ENCODE measurements around the gene HAGHL.
"Not testable (repeated sequence)": the region's sequence is repeated elsewhere in the genome, so short reads cannot be mapped to it uniquely, and the experiment has no call there.

HAGHL gene

DNA sequence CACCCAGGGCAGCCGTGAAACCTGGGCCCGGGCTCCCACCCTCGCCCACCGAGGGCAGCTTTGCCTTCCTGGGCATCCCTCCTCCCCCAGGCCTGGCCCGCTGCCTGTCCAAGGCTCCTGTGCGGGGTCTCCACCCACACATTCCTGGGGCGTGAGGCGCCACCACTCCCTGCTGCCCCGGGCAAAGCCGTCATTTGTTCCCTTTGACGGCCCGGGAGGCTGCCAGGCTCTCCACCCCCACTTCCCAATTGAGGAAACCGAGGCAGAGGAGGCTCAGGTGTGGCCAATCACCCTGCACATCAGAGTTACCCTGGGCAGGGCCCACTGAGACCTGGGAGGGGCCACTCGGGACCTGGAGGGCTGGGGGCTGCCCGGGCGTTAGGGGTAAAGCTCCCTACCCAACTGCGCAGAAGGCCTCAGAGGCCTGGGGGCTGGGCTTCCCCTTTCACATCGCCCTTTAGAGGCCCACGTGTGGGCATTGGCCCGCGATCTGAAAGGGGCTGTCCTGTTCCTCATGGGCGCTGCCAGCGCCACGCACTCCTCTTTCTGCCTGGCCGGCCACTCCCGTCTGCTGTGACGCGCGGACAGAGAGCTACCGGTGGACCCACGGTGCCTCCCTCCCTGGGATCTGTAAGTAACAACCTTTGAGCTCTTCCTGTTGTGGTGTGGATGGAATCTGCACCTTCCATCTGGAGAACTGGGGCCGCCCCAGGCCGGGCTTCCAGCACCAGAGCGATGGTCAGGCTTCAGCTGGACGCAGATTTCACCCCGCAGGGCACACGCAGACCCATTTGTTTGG is 33.8 kb downstream of the HAGHL start, which contains the start of gene MSLN:
Gene MSLN, plus strand, starts transcription at position 190 of the 799 bp plus-strand sequence. CDS start 1,947 bp downstream, outside the sequence.
- no peak for FAIRE-seq

DNA sequence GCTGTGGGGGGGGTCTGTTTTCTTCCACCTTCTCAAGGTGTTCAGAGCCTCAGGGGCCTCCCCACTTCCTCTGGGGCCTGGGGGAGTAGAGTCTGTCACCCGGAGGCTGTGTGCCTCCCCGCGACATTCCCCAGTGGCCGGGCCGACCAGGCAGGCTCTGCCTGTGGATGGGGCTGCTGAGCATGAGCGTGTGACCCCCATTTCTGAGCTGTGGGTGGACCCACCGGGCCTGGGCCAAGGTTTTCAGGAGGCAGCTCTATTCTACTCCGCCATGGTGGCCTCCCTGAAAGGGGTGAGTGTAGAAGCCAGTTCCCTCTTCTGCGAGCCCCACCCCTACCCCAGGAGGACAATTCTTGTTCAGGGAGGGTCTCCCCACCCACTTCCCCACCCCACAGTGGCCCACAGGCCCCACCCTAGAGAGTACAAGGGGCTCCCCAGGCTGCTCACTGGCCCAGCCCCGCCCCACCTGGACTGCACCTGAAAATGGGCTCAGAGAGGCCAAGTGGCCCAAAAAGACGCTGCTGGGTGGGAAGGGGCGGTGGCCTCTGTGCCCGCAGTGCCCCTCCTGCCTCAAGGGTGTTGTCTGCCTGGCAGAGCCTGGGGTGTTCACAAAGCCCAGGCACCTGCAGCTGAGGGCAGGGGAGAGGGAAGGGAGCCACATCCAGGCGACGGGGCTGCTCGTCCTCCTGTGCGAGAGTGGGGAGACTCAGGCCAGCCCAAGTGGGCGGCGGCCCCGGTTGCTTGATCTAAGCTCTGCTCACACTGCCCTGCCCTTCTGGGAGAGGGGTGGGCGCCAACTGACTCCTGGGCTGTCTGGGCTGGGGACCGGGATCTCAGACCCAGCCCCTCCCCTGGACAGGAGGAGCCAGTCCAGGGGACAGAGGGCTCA is 35.0 kb downstream of the HAGHL start:
- FAIRE-seq, result no peak

DNA sequence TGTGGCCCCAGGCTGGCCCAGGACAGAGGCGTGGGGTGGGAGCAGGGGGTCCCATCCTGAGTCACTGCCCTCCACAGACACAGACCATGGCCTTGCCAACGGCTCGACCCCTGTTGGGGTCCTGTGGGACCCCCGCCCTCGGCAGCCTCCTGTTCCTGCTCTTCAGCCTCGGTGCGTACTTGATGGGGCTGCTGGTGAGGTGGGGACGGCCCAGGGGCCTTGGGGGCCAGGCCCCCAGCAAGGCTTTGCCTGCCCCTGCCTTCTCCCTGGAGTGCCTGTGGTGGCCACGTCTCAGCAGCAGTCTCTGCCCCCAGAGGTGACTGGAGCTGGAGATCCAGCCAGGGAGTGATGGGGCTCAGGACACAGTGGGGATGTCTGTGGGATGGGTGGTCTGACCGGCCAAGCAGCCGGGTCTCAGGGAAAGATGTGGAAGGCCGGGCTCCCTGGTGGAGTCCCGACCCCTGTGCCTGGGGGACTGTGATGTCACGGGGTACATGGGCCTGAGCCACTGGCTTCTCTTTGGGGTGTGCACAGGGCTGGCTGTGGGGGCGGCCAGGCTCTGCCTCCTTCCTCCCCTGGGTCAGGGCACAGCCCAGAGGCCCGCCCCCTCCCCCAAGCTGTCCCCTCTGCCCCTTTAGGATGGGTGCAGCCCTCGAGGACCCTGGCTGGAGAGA is 35.8 kb downstream of the HAGHL start:
- FAIRE-seq, result no peak

DNA sequence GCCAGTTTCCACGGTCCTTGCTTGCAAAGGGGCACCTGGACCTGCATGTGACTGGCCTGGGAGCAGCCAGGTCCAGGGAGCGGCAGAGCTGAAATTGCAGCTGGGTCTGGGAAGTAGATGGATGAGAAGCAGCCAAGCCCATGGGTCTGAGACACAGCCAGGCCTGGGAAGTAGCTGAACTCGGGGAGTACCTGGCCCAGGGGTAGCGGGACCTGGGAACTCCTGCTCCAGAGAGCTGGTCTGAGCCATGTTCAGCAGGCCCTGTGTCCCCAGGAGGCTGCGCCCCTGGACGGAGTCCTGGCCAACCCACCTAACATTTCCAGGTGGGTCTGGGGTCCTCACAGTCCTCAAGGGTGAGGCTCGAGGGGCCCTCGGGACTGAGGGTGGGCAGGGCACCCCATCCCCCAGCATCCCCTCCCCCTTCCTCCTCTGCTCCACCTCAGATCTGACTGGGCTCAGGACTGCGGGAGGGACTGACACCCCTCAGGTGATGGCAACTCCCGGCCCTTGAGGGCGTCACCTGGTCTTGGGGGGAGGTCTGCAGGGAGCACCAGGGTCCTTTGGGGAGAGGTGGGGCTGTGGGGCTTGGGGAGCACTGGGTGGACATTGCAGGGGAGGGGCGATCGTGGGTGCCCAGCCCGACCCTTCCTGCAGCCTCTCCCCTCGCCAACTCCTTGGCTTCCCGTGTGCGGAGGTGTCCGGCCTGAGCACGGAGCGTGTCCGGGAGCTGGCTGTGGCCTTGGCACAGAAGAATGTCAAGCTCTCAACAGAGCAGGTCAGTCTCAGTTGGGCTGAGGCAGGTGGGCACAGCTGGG is 36.7 kb downstream of the HAGHL start:
- no peak for FAIRE-seq

DNA sequence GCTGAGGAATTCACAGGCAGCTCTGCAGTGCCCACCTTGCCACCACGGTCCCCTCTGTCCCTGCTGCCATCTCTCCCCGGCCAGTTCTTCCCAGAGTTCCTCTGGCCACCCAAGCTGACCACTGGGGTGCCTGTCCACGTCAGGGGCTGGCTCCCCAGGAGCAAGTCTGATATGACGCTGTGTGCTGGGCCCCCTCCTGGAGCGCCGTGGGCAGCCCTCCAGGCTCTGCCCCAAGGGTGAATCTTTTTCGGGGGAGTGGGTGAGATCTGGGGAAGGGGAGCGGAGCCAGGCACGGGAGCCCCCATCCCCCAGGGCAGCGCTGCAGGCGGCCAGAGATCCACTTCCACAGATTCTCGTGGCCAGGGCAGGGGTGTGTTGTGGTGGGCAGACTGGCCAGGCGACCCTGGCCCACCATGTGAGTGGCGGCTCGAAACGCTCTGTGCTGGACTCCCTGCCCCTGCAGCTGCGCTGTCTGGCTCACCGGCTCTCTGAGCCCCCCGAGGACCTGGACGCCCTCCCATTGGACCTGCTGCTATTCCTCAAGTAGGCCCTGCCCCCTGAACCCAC is 37.4 kb downstream of the HAGHL start:
- no peak for FAIRE-seq

DNA sequence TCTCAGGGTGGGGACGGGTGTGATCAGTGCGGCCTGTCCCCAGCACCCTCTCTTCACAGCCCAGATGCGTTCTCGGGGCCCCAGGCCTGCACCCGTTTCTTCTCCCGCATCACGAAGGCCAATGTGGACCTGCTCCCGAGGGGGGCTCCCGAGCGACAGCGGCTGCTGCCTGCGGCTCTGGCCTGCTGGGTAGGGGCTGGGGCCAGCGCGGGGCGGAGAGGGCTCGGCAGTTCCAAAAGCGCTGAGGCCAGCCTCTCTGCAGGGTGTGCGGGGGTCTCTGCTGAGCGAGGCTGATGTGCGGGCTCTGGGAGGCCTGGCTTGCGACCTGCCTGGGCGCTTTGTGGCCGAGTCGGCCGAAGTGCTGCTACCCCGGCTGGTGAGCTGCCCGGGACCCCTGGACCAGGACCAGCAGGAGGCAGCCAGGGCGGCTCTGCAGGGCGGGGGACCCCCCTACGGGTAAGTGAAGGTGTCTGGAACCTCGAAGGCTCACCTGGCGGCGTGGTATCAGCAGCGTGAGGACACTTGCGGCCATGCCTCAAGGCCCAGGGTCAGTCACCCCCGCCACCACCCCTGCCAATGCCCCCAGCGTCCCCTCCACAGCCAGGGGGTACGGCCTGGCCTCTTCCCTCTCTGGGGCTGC is 38.1 kb downstream of the HAGHL start:
- no peak for FAIRE-seq

DNA sequence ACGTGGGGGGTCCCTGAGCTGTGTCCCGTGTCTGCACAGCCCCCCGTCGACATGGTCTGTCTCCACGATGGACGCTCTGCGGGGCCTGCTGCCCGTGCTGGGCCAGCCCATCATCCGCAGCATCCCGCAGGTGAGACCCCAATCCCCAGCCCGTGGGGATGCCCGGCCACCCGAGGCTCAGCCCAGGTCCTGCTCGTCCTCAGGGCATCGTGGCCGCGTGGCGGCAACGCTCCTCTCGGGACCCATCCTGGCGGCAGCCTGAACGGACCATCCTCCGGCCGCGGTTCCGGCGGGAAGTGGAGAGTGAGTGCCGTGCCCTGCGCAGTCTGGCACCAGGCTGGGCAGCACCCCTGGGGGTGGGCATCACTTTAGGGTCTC is 38.6 kb downstream of the HAGHL start:
- no peak for FAIRE-seq

DNA sequence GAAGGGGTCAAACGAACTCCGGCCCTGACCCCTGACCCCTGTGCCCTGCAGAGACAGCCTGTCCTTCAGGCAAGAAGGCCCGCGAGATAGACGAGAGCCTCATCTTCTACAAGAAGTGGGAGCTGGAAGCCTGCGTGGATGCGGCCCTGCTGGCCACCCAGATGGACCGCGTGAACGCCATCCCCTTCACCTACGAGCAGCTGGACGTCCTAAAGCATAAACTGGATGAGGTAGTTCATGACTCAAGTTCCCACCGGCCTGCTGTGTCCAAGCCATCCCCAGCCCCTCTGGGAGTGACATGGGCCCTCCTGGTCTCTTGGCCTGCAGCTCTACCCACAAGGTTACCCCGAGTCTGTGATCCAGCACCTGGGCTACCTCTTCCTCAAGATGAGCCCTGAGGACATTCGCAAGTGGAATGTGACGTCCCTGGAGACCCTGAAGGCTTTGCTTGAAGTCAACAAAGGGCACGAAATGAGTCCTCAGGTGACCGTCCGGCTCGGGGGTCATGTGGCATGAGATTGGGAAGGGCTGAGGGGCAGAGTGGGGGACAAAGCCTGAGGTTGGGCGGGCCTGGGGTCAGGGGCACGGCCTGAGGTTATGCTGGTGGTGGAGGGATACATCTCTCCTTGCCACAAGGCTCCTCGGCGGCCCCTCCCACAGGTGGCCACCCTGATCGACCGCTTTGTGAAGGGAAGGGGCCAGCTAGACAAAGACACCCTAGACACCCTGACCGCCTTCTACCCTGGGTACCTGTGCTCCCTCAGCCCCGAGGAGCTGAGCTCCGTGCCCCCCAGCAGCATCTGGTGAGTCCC is 39.3 kb downstream of the HAGHL start:
- no peak for FAIRE-seq

DNA sequence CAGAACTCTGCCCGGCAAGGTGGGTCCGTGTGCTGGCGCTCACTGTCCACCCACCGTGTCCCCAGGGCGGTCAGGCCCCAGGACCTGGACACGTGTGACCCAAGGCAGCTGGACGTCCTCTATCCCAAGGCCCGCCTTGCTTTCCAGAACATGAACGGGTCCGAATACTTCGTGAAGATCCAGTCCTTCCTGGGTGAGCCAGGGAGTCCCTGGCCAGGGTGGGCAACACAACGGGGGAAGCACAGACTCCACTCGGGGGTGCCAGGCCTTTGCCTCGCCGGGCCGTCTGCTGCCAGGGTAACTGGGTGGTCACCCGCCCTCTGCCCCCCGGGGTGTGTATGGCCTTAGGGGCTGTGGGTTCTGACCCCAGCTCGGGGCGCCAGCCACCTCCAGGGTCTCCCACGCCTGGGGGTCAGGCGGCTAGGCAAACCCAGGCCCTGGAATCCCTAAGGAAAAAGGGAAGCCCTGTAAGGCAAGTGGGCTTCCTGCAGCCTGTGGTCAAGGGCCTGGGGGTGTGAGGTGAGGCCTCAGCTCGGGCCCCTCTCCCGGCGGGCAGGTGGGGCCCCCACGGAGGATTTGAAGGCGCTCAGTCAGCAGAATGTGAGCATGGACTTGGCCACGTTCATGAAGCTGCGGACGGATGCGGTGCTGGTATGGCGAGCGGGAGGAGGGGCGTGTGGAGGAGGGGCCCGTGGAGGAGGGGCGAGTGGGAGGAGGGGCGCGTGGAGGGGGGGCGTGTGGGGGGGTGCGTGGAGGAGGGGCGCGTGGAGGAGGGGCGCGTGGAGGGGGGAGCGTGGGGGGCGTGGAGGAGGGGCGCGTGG is 40.1 kb downstream of the HAGHL start:
- no peak for FAIRE-seq

DNA sequence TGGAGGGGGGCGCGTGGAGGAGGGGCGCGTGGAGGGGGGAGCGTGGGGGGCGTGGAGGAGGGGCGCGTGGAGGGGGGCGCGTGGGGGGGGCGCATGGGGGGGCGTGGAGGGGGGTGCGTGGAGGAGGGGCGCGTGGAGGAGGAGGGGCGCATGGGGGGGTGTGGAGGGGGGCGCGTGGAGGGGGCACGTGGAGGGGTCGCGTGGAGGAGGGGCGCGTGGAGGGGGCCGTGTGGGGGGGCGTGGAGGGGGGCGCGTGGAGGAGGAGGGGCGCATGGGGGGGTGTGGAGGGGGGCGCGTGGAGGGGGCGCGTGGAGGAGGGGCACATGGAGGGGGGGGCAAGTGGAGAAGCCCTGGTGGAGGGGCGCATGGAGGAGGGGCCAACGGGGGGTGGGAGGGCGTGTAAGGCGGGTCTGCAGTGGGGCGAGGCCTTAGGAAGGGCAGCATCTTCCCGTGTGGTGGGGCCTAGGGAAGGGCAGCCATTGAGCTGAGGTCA is 40.9 kb downstream of the HAGHL start:
- FAIRE-seq, result no peak

DNA sequence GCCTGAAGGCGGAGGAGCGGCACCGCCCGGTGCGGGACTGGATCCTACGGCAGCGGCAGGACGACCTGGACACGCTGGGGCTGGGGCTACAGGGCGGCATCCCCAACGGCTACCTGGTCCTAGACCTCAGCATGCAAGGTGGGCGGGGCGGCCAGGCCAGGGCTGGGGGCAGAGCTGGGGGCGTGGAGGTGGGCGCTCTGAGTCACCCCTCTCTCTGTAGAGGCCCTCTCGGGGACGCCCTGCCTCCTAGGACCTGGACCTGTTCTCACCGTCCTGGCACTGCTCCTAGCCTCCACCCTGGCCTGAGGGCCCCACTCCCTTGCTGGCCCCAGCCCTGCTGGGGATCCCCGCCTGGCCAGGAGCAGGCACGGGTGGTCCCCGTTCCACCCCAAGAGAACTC is 41.5 kb downstream of the HAGHL start:
- no peak for FAIRE-seq

DNA sequence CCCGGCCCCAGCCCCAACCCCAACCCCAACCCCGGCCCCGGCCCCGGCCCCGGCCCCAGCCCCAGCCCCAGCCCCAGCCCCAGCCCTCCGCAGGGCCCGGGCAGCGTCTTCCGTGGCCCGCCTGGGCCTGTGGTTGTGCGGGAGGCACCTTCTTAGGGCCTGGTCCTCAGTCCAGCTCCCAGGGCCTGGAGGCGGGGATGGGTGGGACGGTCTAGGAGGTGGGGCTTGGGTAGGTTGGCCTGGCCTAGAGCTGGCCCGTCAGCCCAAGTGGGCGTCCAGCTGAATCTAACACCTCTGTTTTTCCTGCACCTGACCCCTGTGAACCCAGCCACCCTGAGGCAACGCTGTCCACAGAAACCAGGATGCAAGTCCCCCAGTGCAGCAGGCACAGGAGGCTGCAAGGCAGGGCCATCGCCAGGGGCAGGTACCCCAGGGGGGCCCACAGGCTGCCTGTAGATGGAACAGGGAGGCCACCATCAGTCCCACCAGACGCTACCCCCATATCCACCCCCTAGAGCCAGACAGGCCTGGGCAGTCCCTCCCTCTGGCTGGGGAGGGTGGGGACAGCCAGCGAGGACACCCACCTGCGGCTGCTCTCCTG is 42.4 kb downstream of the HAGHL start:
- FAIRE-seq, result no peak

DNA sequence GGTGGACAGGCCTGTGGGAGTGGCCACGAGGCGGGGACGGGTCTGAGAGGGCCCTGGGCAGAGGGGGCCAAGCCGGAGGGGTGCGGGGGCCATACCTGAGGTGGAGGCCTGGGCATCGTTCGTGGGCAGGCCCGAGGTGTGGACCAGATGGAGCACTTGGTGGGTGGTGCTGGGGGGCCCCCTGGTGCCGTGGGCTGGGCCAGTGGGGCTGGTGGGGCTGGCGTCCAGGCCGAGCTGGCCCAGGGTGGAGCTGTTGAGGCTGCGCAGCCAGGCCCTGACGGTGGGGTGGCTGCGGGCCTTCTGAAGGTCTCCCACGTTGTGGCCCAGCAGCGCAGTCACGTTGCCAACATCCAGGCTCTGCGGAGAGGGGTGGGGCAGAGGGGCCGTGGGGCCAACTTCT is 43.0 kb downstream of the HAGHL start:
- no peak for FAIRE-seq

DNA sequence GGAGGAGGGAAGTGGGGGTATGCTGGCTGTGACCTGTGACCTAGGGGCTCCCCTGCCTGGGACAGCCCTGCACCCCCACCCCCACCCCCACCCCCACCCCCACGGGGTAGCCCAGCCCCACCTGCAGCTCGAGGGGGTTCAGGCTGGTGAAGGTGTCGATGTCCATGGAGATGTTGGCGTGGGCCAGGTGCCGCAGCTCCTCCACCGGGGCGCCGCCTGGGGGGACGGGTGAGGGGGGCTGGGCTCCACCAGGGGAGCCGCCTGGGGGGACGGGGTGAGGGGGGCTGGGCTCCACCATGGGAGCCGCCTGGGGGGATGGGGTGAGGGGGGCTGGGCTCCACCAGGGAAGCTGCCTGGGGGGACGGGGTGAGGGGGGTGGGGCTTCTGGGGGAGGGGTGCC is 43.5 kb downstream of the HAGHL start:
- FAIRE-seq, result no peak

DNA sequence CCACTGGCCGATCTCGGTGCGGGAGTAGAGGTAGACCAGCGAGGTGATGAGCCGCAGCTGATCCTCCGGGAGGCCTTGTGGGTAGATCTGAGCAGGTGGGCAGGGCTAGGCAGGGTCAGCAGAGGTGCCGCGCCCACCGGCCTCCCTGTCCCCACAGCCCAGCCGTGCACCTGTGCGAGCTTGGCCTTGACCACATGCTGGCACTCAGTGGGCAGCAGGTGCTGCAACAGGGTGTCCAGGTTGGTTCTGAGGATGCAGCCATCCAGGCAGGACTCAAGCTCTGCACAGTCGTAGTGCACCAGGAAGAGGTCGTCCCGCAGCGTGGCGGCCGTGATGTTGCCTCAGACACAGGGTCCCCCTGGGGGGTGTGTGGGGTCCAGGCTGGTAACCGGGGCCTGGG is 46.1 kb downstream of the HAGHL start:
- no peak for FAIRE-seq

DNA sequence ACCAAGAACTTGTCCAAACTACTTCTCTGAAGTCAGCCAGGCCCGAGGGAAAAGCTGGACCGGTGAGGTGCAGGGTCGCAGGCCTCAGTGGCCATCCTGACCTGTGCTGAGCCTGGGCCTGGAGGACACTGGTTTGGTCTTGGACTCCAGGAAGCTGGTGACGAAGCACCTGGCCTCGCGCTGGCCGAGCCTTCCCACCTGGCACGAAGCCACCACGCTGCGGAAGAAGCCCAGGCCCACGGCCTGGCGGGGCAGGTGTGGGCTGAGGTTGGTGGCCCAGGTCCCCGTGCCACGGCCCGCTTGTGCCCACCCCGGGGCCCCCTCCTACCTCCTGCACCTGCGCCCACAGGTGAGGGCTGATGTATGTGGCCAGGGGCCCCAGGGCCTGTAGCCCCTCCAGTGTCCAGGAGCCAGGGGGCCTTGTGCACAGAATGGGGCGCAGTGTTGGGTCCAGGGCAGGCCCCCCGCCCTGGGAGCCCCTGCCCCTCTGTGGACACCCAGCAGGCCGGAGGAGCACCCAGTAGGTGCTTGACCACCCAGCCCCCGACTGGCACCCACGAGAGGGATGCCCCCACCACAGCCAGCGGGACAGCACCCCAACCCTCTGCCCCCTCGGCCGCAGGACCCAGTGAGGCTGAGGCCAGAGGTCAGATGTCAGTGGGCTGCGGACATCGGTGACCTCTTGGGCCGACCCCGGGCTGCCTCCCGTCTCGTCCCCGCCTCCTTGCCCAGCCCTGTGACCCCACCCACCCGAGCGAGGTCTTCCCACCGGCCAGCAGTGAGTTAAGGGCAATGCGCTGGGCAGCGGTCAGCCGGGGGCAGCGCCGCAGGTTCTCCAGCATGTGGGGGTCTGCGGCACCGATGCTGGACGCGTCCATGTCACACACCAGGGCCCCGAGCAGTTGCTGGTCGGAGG is 47.4 kb downstream of the HAGHL start:
- FAIRE-seq, result no peak

DNA sequence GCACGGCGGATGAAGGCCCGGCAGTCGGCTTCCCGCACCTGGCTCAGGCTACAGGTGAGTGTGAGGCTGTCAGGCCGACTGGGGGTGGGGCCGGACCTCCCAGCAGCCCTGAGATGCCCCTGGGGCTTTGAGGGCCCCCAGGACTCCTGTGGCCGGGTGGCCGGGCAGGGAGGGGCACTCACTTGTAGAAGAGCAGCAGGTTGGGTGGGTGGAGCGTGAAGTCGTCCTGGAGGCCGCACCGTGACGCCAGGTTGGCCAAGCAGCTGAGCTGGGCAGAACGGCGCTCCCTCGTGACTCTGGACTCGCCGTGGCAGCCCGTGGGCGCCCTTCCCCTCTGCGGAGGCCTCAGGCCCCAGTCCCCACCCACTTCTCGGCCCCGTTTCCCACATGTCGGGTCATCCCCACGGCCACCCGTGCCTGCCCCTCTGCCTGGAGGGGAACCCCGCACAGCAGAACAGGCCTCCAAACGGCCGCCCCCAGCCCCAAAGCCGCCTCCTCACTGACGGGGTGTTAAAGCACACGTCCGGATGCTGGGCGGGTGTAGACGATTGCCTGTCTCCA is 48.4 kb downstream of the HAGHL start:
- no peak for FAIRE-seq

DNA sequence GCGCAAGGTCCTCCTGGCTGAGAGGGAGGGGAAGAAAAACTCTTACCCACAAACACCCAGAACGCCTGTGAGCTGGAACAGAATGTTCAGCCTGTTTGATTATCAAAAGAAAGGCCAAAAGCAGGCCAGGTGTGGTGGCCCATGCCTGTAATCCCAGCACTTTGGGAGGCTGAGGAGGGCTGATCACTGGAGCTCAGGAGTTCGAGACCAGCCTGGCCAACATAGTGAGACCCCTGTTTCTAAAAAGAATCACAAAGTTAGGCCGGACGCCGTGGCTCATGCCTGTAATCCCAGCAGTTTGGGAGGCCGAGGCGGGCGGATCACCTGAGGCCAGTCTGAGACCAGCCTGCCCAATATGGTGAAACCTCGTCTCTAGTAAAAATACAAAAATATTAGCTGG is 49.4 kb downstream of the HAGHL start:
- not testable (repeated sequence) for FAIRE-seq
